OCI-LY1 (cell line): Measurements from ENCODE around the gene C20orf204.

Experiments
- H2AFZ ChIP-seq: fragments of 200-600 bp; sonication (generic), shearing (Covaris generic); 2 replicates; pipeline ENCODE4 v1.6.0; 2014; ENCODE audit warnings: antibody characterized with exemption, mild to moderate bottlenecking, low read length
- H3F3A ChIP-seq: fragments of 200-600 bp; sonication (generic), shearing (Covaris generic); 2 replicates; pipeline ENCODE4 v1.6.0; 2014; ENCODE audit warnings: mild to moderate bottlenecking, antibody characterized with exemption, low read length, moderate library complexity; ENCODE audit not compliant: insufficient read depth
- H3K27ac ChIP-seq: fragments of 200-600 bp; sonication (generic); 2 replicates; pipeline ENCODE4 v1.5.1; 2014; ENCODE audit warnings: low read length, mixed run types, mild to moderate bottlenecking, low read depth; ENCODE audit not compliant: poor library complexity, severe bottlenecking
- H3K27me3 ChIP-seq: fragments of 200-600 bp; sonication (generic); 2 replicates; pipeline ENCODE4 v1.6.0; 2014; ENCODE audit warnings: antibody characterized with exemption, mild to moderate bottlenecking, low read length, moderate library complexity; ENCODE audit not compliant: insufficient read depth
- H3K36me3 ChIP-seq: fragments of 200-600 bp; sonication (generic); 2 replicates; pipeline ENCODE4 v1.6.1; 2014; ENCODE audit warnings: mild to moderate bottlenecking, antibody characterized with exemption, low read length, moderate library complexity, mixed read lengths; ENCODE audit not compliant: insufficient read depth
- H3K4me1 ChIP-seq: fragments of 200-600 bp; sonication (generic); 2 replicates; pipeline ENCODE4 v1.5.1; 2014; ENCODE audit warnings: mild to moderate bottlenecking, low read length, moderate library complexity; ENCODE audit not compliant: insufficient read depth, severe bottlenecking
- H3K4me2 ChIP-seq: fragments of 200-600 bp; sonication (generic), shearing (Covaris generic); 2 replicates; pipeline ENCODE4 v1.6.1; 2014; ENCODE audit warnings: low read length
- H3K4me3 ChIP-seq: fragments of 200-600 bp; sonication (generic); 2 replicates; pipeline ENCODE4 v1.5.1; 2014; ENCODE audit warnings: low read length, low read depth, mild to moderate bottlenecking, mixed read lengths; ENCODE audit not compliant: poor library complexity, severe bottlenecking
- H3K79me2 ChIP-seq: fragments of 200-600 bp; shearing (Covaris generic); 2 replicates; pipeline ENCODE4 v1.6.1; 2016; ENCODE audit warnings: mixed run types, low read length, mixed read lengths; ENCODE audit not compliant: insufficient read depth
- H3K9ac ChIP-seq: fragments of 200-600 bp; sonication (generic), shearing (Covaris generic); 2 replicates; pipeline ENCODE4 v1.6.1; 2014; ENCODE audit warnings: mild to moderate bottlenecking, low read length, mixed read lengths
- H3K9me2 ChIP-seq: fragments of 200-600 bp; sonication (generic), shearing (Covaris generic); 2 replicates; pipeline ENCODE4 v1.6.1; 2014; ENCODE audit warnings: low read depth, mild to moderate bottlenecking, low read length, mixed read lengths
- H3K9me3 ChIP-seq: fragments of 200-600 bp; shearing (Covaris generic); 2 replicates; pipeline ENCODE4 v1.6.1; 2014; ENCODE audit warnings: low read length, mixed read lengths
- H4K20me1 ChIP-seq: fragments of 200-600 bp; sonication (generic), shearing (Covaris generic); 2 replicates; pipeline ENCODE4 v1.6.0; 2016; ENCODE audit warnings: mild to moderate bottlenecking, low read length; ENCODE audit not compliant: insufficient read depth
- CTCF ChIP-seq: fragments of 200-600 bp; sonication (generic), shearing (Covaris generic); IDR thresholded peaks from 2 replicates; pipeline ENCODE4 v1.5.1; 2017; ENCODE audit warnings: mild to moderate bottlenecking, antibody characterized with exemption, low read length, moderate library complexity, mixed read lengths
- EZH2 ChIP-seq: fragments of 200-600 bp; sonication (generic), shearing (Covaris generic); IDR thresholded peaks from 2 replicates; pipeline ENCODE4 v1.8.0; 2017; ENCODE audit warnings: borderline replicate concordance, mixed run types, mild to moderate bottlenecking, antibody characterized with exemption, low read length, moderate library complexity, mixed read lengths

C20orf204 gene

GRCh38 chr20:64035933-64036345 is at the start of gene C20orf204:
Gene C20orf204, plus strand, starts transcription at chr20:64036182. Its CDS starts 142 bp downstream, at chr20:64036324.
- Histone ChIP-seq H3K27me3 (no peaks in the 10 kb centered on the region), H3K36me3 (peaks cover 20% of the 10 kb centered on the region), H3K4me3 (no peak within 1 kb of the TSS), H3K27ac (no peak within 1 kb of the TSS), H4K20me1 (no peaks in the 10 kb centered on the region), H3K4me1 (peaks cover 12% of the 10 kb centered on the region), H3K9me2 (no peaks in the 10 kb centered on the region), H3K79me2 (no peaks in the 10 kb centered on the region), H2AFZ (no peak within 1 kb of the TSS), H3K4me2 (no peak within 1 kb of the TSS), H3K9me3 (no peaks in the 10 kb centered on the region), H3F3A (no peaks in the 10 kb centered on the region), H3K9ac (no peak within 1 kb of the TSS)
- no peak for TF ChIP-seq EZH2
- TF ChIP-seq CTCF, result no peak

- Histone ChIP-seq H3K9me3 (no peaks in the 10 kb centered on the region), H3K27ac (no peak overlapping the region), H3K9me2 (no peaks in the 10 kb centered on the region), H3F3A (no peaks in the 10 kb centered on the region), H3K36me3 (peaks cover 71% of the 10 kb centered on the region), H3K9ac (no peak overlapping the region), H4K20me1 (no peaks in the 10 kb centered on the region), H3K4me1 (peaks cover 11% of the 10 kb centered on the region), H3K4me3 (no peak overlapping the region), H3K4me2 (no peak overlapping the region), H3K27me3 (no peaks in the 10 kb centered on the region), H3K79me2 (no peaks in the 10 kb centered on the region), H2AFZ (no peak overlapping the region)
- no peak for TF ChIP-seq EZH2
- TF ChIP-seq CTCF, result no peak
Observed at GRCh38 chr20:64000906-64001305, 35.1 kb upstream of the C20orf204 start.

GRCh38 chr20:64001607-64002011 is 34.4 kb upstream of the C20orf204 start:
- no peak for TF ChIP-seq EZH2
- TF ChIP-seq CTCF, result no peak
- Histone ChIP-seq H3K9me3 (no peaks in the 10 kb centered on the region), H3K9ac (no peak overlapping the region), H2AFZ (no peak overlapping the region), H3K27ac (peak overlapping the region; percentile 20), H3K4me3 (no peak overlapping the region), H3K9me2 (no peaks in the 10 kb centered on the region), H3K4me2 (no peak overlapping the region), H3K27me3 (no peaks in the 10 kb centered on the region), H4K20me1 (no peaks in the 10 kb centered on the region), H3K79me2 (no peaks in the 10 kb centered on the region), H3K4me1 (peaks cover 11% of the 10 kb centered on the region), H3F3A (no peaks in the 10 kb centered on the region), H3K36me3 (peaks cover 68% of the 10 kb centered on the region)
